ENCODE measurements around the gene GNLY. TPM values are rescaled to one million over a fixed set of nuclear protein-coding genes. Genes with fewer than 3 reads are reported as not detected.

The GNLY gene
- total RNA-seq, 1 donor from 2014 or later = 3.2 TPM

GRCh38 chr2:85665264-85665937, 28.8 kb upstream of the GNLY start:
- no peak for DNase-seq (ENCODE audit: extremely low spot score in 2 of 2)
- Histone ChIP-seq H3K36me3 (no peaks in the 10 kb centered on the region), H3K27me3 (no peaks in the 10 kb centered on the region), H3K4me1 (peaks cover 10% of the 10 kb centered on the region), H3K9me3 (no peaks in the 10 kb centered on the region), H3K4me3 (no peak overlapping the region), H3K27ac (no peak overlapping the region)
- TF ChIP-seq, protein P1, sequence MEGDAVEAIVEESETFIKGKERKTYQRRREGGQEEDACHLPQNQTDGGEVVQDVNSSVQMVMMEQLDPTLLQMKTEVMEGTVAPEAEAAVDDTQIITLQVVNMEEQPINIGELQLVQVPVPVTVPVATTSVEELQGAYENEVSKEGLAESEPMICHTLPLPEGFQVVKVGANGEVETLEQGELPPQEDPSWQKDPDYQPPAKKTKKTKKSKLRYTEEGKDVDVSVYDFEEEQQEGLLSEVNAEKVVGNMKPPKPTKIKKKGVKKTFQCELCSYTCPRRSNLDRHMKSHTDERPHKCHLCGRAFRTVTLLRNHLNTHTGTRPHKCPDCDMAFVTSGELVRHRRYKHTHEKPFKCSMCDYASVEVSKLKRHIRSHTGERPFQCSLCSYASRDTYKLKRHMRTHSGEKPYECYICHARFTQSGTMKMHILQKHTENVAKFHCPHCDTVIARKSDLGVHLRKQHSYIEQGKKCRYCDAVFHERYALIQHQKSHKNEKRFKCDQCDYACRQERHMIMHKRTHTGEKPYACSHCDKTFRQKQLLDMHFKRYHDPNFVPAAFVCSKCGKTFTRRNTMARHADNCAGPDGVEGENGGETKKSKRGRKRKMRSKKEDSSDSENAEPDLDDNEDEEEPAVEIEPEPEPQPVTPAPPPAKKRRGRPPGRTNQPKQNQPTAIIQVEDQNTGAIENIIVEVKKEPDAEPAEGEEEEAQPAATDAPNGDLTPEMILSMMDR (IDR thresholded peaks at IDR 0.05) = no peak
- TF ChIP-seq POLR2A (IDR thresholded peaks at IDR 0.05) (no peak), POLR2AphosphoS5 (IDR thresholded peaks at IDR 0.05; ENCODE audit: insufficient read depth in 1 of 2, low read depth in 1 of 2) (no peak)
- intact Hi-C loops (cut with DNase I) = no loop called here

GRCh38 chr2:85666016-85666415, 28.1 kb upstream of the GNLY start:
- Histone ChIP-seq H3K27ac (no peak overlapping the region), H3K4me1 (peaks cover 10% of the 10 kb centered on the region), H3K27me3 (no peaks in the 10 kb centered on the region), H3K4me3 (no peak overlapping the region), H3K36me3 (no peaks in the 10 kb centered on the region), H3K9me3 (no peaks in the 10 kb centered on the region)
- intact Hi-C loops (cut with DNase I) = no loop called here
- TF ChIP-seq POLR2A (IDR thresholded peaks at IDR 0.05) (no peak), POLR2AphosphoS5 (IDR thresholded peaks at IDR 0.05; ENCODE audit: insufficient read depth in 1 of 2, low read depth in 1 of 2) (no peak)
- TF ChIP-seq, protein P1 (IDR thresholded peaks at IDR 0.05) = no peak
- DNase-seq (ENCODE audit: extremely low spot score in 2 of 2) = no peak

DNA sequence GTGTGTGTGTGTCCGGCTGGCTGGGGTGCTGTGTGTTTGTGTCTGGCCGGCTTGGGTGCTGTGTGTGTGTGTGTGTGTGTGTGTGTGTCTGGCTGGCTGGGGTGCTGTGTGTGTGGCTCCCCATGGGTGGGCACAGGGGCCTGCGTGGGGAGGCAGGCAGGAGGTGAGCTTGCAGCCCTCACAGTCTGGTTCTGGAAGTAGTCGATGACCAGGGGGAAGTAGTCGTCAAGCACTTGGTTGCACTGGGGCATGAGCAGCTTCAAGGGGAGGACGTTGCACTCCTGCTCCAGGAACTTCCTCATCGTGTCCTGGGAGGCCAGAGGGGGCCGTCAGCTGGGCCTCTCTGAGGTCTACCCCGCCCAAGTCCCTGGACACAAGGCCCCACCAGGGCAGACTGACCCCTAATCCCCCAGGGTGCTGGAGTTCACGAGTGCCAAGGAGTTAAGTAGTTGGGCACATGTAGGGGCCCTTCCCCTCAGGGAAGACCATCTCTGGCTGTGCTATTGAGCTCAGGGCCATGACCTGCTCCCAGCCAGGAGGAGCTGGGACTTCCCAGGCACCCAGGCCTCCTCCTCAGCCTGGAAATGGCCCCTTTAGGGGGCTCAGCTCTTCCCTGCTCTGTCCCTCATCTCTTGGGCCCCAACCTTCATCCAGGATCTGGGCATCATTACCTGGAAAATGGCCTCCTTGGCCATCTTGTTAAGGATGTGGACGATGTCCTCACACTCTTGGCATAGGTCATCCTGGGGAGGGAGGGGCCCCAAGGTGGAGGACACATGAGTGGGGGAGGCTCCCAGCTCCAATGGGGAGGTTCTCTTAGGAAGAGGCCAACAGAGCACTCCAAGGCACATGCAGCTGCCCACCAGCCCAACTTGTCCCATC, 27.5 kb upstream of the GNLY start:
- Histone ChIP-seq H3K27me3 (no peaks in the 10 kb centered on the region), H3K4me3 (no peak overlapping the region), H3K9me3 (no peaks in the 10 kb centered on the region), H3K36me3 (no peaks in the 10 kb centered on the region), H3K27ac (no peak overlapping the region), H3K4me1 (peaks cover 4% of the 10 kb centered on the region)
- DNase-seq (ENCODE audit: extremely low spot score in 2 of 2) = no peak
- intact Hi-C loops (cut with DNase I) = no loop called here
- TF ChIP-seq POLR2A (IDR thresholded peaks at IDR 0.05) (no peak), POLR2AphosphoS5 (IDR thresholded peaks at IDR 0.05; ENCODE audit: insufficient read depth in 1 of 2, low read depth in 1 of 2) (no peak)
- TF ChIP-seq, protein P1 (IDR thresholded peaks at IDR 0.05) = no peak

- Histone ChIP-seq H3K4me1 (no peaks in the 10 kb centered on the region), H3K9me3 (no peaks in the 10 kb centered on the region), H3K27ac (no peak overlapping the region), H3K4me3 (no peak overlapping the region), H3K36me3 (no peaks in the 10 kb centered on the region), H3K27me3 (no peaks in the 10 kb centered on the region)
- DNase-seq (ENCODE audit: extremely low spot score in 2 of 2) = no peak
- intact Hi-C loops (cut with DNase I) = no loop called here
- TF ChIP-seq POLR2A (IDR thresholded peaks at IDR 0.05) = no peak
- TF ChIP-seq, protein P1 (IDR thresholded peaks at IDR 0.05) = no peak
- no peak for TF ChIP-seq POLR2AphosphoS5 (IDR thresholded peaks at IDR 0.05; ENCODE audit: insufficient read depth in 1 of 2, low read depth in 1 of 2)
These were observed 26.6 kb upstream of the GNLY start for GRCh38 chr2:85667561-85668008.

Data from vagina (tissue), 2 donors.